GM18507 (cell line): ENCODE measurements around the gene TRIM45.
"Not testable (repeated sequence)": the region's sequence is repeated elsewhere in the genome, so short reads cannot be mapped to it uniquely, and the experiment has no call there.

Experiments used
- DNase-seq: peaks from one replicate; pipeline ENCODE4 v3.0.0; 2011; ENCODE audit warnings: low read depth; ENCODE audit not compliant: insufficient read length; ENCODE audit errors: extremely low spot score
- FAIRE-seq: peaks from 2 replicates; lab custom pipeline; 2011; peaks lifted over from hg19 to GRCh38; lab: Jason Lieb, UNC

The TRIM45 gene

DNA sequence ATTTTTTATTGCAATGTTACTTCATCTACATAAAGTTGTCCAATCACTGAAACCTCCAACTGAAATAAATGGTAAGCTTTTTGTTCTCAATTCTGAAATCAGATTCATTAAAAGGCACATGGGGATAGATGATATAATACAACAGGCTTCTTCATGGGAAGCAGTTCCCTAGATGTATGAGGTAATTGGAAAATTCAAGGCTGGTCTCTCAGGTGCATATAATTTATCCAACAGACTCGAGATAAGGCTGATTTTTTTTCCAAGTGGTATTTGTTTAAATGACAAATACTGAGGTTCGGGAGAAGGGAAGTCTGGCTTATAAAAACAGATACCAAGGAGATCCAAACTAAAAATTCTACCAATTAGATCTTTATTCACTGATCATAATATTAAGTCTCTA is 14.2 kb downstream of the TRIM45 start:
- DNase-seq (no peak), FAIRE-seq (no peak)

DNA sequence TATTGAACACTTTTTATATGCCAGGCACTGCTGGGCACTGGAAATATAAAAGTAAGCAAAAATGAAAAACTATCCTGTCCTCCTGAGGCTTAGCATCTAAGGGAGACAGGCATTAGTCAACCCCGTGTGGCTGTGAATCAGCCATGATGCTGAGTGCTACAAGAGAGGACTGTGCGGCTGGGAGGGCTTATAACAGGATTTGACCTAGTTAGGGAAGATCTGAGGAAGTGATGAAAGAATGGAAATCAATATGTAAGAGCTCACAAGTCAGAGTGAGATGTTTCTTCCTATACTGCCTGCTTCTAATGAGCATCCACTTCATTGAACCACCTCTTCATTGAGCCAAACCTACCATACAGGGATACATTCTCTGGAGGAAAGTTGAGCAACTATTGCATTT is 15.1 kb downstream of the TRIM45 start:
- DNase-seq = no peak
- no peak for FAIRE-seq

DNA sequence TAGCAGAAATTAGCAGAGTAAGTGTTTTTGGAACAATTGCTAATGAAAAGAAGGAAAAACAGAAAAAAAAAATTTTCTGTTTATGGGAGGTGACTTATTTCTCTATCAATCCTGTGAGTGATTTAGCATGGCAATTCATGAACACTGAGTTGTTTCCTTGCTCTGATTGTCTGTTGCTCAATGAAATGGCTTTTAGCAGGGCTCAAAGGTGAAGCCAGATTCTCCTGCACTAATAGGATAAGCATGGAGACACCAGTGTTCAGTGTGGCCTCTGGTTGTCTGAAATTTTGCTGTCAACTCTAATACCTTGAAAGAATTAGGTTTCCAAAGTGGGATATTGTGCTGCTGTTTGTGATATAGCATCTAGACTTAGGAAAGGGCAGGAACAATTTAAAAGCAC is 15.8 kb downstream of the TRIM45 start:
- no peak for FAIRE-seq

DNA sequence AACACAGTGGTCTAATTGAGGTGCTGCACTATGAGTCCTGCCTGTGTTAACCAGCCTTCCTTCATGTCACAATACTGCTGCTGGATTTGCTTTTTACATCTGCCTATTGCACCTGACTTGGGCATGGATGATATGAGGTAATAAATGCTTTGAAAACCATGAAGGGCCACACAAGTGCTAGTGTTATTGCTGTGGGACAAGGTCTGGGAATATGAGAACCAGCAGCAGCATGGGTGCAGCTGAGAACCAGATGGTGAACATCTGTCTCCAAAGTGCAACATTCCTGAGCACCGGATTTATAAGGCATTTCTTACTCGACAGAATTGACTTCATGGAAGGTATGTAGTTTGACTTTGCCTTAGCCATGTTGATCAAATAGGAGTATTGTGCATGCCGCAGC is 16.6 kb downstream of the TRIM45 start:
- FAIRE-seq = no peak
- DNase-seq = no peak

More for the DNA sequence above, 15.8 kb downstream of the TRIM45 start:
- DNase-seq = no peak

DNA sequence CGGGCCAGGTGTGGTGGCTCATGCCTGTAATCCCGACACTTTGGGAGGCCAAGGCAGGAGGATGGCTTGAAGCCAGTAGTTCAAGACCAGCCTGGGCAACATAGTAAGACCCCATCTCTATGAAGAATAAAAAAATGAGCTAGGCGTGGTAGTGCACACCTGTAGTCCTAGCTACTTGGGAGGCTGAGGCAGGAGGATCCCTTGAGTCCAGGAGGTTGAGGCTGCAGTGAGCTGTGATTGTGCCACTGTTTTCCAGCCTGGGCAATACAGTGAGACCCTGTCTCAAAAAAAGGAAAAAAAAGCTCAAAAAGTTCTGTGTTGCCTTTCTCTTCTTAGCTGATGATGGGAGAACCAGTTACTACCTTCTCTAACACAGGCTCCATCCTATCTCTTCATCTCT is 19.7 kb downstream of the TRIM45 start:
- not testable (repeated sequence) for DNase-seq, FAIRE-seq

DNA sequence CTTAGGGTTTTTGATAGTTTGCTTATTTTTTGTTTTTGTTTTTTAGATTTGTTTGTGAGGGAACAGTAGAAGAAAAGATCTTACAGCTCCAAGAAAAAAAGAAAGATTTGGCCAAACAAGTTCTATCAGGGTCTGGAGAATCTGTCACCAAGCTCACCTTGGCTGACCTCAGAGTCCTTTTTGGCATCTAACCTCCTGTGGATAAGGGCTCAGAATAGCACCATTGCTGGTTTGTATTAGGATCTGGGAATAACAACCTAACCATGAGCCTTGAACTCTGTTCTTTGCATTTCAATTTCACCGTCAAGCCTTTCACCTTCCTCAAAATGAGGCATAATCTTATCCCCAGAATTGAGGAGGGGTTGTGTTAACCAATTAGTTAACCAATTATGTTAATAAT is 20.2 kb downstream of the TRIM45 start:
- FAIRE-seq (no peak), DNase-seq (no peak)

DNA sequence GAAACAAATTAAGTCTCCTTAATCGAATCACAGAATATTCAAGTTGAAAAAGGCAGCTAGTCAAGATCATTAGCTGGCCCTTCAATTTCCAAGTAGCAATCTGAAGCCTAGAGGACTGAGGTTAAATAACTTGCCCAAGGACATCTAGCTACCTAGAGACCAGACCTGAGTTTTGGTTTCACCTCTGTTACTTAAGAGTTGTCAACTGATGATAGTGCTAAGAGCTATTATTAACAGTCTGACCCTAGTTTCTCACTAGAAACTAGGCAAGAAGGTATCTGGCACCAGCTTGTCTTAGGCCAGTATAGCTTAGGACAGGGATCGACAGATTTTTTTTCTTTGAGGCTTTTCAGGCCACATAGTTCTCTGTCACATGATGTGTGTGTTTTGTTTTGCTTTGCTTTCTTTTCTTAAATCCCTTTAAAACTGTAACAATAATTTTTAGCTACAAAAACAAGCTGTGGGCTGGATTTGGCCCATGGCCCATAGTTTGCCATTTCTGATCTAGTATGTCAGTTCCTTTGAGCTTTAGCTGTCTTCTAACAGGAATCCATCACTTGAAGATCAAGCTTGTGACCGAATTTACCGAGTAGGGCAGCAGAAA is 23.2 kb downstream of the TRIM45 start:
- FAIRE-seq (no peak), DNase-seq (no peak)

DNA sequence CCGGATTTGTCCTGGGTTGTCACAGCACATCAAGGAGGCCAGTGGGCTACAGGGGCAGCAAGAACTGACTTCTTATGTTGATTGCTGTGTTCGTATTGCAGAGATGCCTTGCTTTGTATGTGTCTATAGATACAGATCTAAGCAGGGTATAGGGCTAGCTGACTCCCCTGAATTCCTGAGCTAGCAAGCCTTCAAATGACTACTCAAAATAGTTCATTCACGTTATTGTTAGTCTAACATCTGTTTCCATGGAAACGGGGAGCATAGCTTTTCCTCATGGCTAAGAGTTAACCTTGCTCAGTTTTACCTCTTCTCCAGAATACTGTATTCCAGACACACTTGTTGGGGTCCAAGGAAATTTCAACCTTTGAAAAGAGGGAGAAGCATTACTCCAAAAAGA is 24.1 kb downstream of the TRIM45 start:
- no peak for FAIRE-seq

DNA sequence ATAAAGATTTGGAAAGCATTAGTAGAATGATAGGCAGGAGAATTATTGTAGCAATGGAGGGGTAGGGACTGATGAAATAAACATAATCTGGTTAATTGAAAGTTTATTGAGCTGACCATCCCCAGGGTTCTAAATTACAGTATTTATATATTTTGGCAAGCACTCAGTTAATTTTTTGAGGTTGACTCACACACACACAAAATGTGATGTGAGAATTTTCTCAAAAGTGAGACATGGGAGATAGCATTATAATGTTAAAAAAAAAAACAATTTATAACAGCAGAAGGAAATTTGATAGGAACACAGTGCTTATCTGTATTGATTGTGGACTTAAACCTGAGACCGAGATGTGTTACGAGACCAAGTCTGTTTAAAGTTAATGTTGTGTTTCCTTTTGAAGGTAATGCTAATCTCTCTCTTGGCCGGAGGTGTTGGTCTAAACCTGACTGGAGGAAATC is 24.6 kb downstream of the TRIM45 start:
- DNase-seq (no peak), FAIRE-seq (no peak)

More for the DNA sequence above, 24.1 kb downstream of the TRIM45 start:
- DNase-seq = no peak

DNA sequence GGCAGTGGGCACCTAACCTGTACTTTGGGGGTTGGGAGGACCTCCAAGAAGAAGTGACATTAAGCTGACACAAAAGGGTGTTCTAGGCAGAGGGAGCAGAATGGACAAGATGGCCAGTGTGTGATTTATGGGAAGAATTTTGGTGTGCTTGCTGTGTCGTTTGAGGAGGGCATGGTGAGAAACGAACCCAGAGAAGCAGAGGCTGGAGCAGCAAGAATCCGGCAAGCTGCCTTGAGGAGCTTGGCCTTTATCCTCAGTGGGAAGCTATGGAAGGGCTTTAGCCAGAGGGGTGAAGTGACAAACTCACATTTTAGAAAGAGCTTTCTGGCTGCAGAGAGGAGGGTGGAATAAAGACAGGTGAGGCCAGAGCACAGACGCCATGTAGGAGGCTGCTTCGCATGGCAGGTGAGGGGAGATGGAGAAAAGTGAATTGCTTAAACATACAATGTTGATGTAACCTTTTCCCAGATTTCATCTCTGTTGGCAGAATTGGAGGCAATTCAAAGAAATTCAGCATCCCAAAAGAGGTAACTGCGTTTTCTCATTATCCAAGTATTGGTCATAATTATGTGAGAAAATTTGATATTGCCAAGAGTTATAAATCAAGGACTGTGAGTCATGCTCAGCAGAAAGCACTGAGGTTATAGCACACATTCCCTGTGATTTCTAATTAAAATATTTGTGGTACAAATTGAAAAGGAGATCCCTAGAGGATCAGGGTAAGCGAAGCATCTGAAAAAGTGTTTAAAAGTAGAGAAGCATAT is 26.5 kb downstream of the TRIM45 start:
- DNase-seq (no peak), FAIRE-seq (no peak)

DNA sequence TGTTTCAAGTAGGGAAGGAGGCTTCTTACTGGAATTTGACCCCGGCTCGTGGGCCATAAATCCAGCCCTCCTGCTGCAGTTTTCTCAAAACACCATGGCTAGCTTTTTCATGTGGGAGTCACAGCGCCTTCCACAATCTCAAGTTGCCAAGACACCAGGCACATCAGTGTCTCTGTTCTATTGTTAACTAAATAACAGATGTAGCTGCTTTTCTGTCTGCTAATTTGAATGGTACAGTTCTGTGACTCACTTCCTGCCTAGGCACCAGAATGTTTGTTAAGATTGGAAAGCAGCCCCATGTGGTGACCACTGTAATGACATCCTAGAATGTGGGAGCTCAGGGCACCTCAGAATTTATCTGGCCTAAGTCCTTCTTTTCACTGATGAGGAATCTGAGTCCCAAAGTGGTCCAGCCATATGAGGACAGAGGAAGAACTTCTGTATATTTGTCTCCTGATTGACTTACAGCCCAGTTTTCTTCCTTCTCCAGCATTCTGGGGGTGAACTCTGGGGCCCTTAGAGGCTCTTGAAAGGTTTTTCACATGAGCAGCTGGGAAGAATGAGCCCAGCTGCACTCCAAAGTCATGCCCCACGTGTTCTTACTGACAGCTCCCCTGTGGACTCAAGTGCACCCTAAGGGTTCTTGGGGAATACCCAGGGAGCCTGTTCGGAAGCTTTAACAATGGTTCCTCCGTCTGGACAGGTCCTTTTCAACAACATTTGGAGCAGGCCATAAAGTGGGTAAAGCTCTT is 27.5 kb downstream of the TRIM45 start:
- FAIRE-seq = no peak

DNA sequence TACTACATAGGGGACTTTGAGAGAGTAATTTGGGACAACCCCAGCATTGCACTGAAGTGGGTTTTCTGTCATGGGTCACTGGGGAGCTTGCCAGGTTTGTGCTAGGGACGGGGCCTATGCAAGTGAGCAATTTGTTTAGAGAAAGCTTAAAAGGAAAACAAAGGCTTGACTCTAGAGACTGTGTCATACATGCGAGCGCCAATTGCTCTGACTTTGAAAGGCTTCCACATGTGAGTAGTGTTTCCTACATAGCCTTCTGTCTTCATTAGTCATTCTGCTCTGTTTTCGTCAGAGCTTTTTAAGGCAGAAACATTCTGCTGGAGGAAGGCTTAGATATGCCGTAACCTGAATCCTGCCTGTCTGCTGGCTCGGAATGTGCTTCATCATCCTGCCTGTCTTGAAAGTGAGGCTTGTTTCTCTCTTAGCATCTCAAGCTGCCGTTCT is 28.4 kb downstream of the TRIM45 start:
- DNase-seq = no peak

More for the DNA sequence above, 27.5 kb downstream of the TRIM45 start:
- DNase-seq = no peak

DNA sequence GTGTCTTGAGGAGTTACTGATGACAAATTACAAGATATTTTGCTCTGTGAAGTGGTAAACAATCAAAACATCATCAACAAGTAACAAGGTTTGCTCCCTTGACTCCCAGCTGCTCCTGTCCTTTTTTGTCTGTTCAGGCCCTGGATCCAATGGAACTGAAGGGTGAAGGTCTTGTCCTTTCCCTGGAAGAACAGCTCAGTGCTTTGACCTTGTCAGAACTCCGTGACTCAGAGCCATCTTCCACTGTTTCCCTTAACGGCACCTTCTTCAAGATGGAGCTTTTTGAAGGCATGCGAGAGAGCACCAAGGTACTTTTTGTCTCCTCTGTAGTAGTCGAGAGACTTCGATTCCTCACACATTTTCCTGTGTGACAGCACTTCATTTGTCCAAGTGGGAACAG is 29.0 kb downstream of the TRIM45 start:
- FAIRE-seq (no peak), DNase-seq (no peak)

More for the DNA sequence above, 28.4 kb downstream of the TRIM45 start:
- FAIRE-seq = no peak

DNA sequence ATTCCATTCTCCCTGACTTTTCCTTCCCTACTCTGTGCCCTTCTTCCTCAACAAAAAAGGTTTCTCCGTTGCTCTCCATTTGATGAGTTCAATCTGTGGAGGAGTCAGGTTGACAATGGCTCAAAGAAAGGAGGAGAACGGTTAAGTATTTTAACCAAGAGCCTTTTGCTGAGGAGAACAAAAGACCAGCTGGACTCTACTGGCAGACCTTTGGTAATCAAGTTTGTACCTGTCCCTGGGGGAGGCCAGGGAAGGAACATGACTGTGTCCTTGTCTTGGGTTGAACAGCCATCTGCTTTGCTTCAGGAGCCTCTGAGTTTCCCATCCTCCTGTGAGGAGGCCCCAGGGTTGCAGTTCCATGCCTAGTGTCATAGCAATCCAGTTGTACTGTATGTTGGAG is 31.6 kb downstream of the TRIM45 start:
- FAIRE-seq (no peak), DNase-seq (no peak)

DNA sequence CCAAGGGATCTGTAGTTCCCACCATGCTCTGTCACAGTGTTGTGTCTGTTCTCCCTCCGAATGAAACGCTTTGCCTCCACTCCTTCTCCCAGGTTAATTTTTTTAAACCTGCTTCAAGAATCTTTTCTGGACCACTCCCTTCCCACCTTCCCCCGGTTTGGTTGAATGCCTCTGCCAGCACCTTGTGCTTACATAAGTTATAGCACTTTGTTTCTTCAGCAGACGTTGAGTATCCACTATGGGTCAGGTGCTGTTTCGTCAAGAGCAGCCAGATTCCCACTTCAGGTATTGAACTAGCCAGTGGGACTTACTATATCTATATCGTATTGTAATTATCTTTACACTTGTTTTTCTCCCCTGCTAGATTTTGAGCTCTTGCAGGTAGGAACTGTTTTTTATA is 33.9 kb downstream of the TRIM45 start:
- DNase-seq (no peak), FAIRE-seq (no peak)

DNA sequence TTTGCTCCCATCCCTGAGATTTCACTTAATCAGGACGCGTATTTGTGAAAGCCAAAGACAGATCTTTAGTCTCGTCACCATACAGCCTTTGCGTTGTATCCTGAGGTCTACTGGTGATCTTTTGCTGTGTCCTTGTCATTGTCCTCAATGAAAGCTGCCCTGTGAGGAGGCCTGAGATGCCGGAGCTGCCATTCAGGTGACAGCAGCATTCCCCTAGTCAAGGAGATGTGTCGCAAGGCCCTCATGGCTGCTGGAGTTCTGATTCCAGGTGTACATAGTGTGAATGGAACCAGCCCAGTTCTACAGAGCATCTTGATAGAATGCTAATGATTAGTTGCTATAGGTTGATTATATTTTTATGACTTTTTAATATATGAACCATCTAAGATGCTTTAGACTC is 37.3 kb downstream of the TRIM45 start:
- no peak for FAIRE-seq
- DNase-seq = no peak

DNA sequence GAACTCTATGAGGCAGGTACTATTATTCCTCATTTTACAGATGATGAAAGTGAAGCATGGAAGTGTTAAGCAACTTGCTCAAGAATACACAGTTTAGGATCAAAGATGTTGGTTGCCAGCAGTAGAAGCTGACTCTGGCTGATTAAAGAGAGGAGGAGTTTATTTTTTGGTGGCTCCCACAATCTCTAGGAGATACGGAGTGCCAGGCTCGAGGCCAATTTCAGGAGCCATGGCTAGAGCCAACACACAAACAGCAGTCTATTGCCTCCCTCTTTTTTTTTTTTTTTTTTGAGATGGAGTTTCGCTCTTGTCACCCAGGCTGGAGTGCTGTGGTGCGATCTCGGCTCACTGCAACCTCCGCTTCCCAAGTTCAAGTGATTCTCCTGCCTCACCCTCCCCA is 41.8 kb downstream of the TRIM45 start:
- no peak for DNase-seq
- FAIRE-seq = no peak

DNA sequence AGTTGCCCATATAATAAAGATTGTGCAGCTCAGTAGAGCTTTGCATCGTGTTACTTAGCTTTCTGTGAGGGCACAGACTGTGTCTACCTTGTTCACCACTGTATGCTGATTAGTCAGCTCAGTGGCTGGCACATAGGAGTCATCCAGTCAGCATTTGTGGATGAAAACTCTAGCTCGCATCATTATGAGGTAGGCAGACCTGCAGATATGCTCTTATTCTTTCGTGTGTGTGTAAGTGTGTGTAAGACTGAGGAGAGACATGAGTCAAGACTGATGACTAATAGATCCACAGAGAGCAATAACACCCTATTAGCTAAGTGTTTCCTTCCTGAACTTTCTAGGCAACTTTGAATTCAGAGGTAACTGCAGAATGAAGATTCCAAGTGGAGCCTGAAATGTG is 44.3 kb downstream of the TRIM45 start:
- FAIRE-seq (no peak), DNase-seq (no peak)

DNA sequence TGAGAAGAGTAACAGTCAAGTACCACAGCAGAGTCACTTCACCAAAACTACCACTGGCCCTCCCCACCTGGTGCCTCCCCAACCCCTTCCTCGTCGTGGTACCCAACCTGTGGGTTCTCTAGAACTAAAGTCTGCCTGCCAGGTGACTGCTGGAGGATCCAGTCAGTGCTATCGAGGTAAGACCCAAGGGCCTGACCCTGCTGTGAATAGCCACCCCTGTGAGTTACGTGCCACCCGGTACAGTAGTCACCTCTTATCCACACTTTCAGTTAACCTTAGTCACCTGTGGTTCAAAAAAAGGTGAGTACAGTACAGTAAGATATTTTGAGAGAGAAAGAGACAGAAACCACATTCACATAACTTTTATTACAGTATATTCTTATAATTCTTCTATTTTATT is 44.9 kb downstream of the TRIM45 start:
- DNase-seq (no peak), FAIRE-seq (no peak)

DNA sequence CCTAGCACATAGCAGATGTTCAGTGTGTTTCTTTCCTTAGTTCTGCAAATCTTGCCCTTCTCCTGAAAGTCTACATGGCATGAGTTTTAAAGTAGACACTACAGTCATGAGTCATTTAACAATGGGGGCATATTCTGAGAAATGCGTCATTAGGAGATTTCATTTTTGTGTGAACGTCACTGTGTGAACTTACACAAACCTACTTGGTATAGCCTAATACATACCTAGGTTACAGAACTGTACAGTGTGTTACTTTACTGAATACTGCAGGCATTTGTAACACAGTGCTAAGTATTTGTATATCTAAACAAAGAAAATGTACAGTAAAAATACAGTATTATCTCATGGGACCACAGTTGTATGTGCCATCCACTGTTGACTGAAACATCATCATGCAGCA is 51.4 kb downstream of the TRIM45 start:
- FAIRE-seq (no peak), DNase-seq (no peak)
